Non-pigmented ciliary epithelial cell (primary cell): ENCODE data around the gene PQBP1.

Experiments
- DNase-seq: peaks from one replicate; pipeline ENCODE4 v3.0.0-alpha.2; 2010; ENCODE audit warnings: low read depth

PQBP1 gene

DNA sequence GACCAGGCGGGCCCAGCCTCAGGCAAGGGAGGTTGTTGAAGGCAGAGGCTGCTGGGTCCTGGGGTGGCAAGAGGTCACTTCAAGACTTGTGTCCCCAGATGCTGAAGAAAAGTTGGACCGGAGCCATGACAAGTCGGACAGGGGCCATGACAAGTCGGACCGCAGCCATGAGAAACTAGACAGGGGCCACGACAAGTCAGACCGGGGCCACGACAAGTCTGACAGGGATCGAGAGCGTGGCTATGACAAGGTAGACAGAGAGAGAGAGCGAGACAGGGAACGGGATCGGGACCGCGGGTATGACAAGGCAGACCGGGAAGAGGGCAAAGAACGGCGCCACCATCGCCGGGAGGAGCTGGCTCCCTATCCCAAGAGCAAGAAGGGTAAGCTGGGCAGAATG lies 4.4 kb downstream of the PQBP1 start:
- no peak for DNase-seq

- DNase-seq: no peak
These were observed 5.0 kb downstream of the PQBP1 start for GRCh38 chrX:48902776-48903175.

DNA sequence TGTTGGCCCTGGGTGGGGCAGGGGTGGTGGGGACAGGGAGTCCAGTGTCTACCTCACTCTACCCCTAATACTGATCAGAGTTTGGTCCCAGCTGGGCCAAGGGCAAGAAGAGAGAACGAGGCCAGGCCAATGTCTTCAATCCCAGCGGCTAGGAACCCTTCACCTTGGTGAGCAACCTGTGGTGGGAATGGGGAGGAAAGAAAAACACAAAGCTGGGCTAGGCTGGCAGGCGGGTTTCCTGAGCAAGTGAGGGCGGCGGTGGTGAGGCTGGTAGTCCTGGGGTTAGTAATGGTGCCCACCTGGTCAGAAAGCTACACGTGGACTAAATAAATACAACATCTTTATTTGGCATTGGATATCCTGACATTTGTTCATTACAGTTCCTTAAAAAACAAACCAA lies 5.6 kb downstream of the PQBP1 start:
- DNase-seq: no peak

- DNase-seq: no peak
These were observed 6.5 kb downstream of the PQBP1 start for GRCh38 chrX:48904180-48904579.

- no peak for DNase-seq
These were observed 6.9 kb downstream of the PQBP1 start for GRCh38 chrX:48904626-48905025.

GRCh38 chrX:48905090-48905790 lies 7.5 kb downstream of the PQBP1 start:
- no peak for DNase-seq

- DNase-seq: no peak
These were observed 10.9 kb downstream of the PQBP1 start for GRCh38 chrX:48908600-48908999.

DNA sequence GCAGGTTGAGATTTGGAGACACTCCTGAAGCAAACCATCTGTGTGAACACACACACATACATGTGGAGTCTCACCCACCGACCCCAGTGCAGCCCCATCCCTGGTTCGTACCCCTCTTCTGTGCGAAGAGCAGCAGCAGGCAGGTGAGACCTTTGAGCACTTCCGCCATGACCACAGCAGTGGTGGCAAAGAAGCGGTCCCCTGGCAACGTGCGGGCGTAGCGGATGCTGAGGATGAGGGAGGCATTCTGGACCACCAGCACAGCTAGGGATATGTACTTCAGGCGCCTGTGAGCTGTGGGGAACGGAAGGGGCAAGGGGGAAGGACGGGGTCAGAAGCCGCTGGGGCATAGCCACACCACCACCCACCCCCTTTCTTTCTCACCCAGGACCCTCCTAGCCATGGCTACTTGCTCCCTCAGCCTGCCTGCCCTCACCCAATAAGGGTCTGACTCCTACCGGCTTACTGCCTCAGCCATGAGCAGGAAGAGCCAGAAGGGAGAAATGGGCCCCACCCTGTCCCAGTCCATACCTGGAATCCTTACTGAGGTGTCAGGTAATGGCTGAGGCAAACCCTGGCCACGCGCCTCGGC lies 12.1 kb downstream of the PQBP1 start:
- no peak for DNase-seq

DNA sequence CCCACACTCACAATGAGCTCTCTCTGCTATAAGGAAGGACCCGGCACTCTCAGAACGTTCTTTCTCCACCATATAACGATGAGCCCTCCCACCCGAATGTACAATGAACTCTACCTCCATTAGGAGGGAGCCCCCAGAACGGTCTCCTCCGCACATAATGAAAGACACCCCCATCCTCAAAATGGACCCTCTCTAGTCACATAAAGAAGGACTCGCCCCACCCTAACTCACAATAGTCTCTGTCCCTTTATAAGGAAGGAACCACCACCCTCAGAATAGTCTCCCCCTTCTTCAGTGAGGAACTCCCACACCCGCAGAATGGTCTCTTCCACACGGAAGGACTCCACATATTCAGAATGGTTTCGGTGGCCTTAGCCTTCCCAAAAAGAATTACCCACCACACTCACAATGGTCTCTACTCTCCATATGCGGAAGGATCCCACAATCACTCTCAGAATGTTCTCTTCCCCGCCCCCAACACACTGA lies 13.2 kb downstream of the PQBP1 start:
- DNase-seq: no peak

GRCh38 chrX:48911412-48912182 lies 13.9 kb downstream of the PQBP1 start, which contains the start of gene SLC35A2:
TSS of gene SLC35A2 (minus strand) at chrX:48911646. CDS start at chrX:48911636, 10 bp downstream.
- no peak for DNase-seq

DNA sequence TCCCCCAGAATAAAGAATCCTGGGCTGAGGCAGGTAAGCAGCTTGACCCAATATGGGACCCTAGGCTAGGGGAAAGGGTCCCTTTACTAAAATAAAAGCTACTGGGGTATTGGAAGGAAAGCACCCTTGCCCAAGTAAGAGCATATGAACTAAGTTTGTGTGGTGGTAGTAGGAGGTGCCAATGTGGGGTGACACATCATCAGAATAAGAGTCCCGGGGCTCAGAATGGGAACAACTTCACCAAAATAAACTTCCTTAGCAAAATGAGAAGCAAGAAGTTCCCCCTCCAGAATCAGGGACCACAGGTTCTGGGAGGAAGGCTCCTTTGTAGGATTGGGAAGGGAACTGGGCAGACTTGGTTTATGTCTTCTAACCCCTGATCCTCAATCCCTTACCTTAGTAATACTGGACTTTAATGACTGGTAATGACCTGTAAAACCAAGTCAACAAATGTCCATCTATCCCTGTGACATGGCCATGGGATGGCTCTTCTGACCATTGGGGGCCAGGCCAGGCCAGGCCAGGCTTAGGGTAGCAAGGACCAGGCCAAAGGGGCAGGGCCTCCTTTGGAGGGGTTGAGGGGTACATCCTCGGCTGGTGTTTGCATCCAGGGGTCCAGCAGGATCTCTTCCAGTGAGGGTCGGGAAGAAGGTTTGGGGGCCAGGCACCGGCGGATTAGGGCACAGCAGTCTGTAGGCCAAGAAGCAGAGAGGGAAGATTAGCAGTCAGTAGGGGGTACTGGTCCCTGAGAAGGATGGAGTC lies 16.1 kb downstream of the PQBP1 start:
- no peak for DNase-seq

DNA sequence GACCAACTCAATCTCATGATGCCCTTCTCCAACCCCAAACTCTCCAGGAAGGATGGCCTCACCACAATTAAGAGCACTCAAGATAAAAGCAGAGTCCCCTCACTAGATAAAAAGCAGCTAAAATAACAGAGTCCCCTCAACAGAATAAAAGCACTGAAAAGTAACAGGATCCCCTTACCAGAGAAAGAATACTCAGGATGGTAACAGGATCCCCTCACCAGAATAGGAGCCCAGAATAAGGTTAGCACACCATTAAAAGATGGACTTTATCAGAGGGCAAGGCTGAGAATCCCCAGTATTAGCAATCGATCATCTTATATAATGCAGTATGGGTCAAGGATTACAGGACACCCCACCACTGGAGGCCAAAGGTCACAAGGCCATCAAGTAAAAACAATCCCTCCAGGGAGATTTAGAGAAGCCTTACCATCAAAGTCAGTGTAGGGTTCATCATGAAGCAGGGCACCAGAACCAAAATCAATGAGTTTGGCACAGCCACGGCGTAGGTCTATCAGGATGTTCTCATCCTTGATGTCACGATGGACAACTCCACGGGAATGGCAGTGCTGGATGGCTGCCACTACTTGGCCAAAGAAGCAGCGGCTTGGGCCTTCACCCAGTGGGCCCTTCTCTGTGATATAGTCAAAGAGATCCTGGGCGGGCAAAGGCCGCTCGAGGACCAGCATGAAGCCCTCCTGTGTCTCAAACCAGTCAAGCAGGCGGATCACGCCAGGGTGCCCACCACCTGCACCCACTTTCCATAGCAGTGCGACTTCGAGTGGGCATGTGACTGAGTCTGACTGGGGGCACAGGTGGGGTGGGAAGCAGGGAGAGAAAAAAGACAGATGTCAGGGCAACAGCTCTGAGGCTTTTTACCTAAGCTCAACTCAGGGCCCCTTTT lies 17.1 kb downstream of the PQBP1 start:
- no peak for DNase-seq

DNA sequence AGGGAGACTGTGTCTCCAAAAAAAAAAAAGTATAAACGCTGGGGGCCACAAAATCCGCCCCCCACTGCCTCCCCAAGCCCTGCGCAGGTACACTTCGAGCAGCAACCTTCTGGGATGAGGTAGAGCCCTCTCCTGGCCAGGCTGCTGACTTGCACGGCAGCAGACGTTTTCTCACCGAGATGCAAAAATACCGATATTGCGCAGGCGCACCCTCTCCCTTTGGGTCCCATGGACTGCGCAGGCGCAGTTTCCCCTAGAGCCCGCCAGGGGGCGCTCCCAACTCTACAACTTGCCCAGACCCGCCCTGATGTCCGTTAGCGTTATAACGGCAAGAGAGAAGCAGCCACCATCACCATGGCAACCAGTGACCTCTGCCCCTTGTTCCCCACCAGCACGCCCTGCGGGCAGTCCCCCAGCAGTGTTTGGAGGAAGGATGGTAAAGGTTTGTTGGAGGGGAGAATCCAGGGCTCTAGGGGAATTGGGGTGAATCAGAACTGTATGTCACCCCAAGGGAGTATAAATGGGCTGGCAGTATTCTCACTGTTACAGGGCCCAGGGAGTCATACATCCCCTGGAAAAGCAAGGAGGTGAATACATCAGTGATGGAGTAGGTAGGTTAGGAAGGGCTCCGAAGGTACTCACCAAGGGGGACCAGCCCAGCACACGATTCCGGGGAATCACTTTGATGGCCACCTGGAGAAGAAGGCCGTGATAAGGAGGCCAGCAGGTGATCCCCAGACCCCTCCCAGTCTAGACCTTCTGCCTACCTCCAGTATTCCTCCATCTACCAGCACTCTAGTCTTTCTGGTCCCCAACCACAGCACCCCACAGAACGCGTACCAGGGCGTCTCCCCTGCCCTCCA lies 19.6 kb downstream of the PQBP1 start:
- no peak for DNase-seq

DNA sequence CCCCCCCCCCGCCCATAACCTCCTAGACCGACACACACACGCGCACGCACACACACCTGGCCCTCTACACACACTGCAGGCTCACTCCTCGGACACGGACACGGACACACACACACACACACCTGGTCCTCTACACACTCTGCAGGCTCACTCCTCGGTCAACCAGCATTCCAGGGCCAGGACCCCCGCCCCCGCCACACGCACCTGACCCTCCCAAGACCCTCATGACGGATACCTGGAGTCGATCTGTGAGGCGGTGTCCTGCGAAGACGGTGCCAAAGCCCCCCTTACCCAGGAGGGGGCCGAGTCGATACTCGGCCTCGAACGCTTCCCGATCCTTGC lies 20.5 kb downstream of the PQBP1 start:
- no peak for DNase-seq

DNA sequence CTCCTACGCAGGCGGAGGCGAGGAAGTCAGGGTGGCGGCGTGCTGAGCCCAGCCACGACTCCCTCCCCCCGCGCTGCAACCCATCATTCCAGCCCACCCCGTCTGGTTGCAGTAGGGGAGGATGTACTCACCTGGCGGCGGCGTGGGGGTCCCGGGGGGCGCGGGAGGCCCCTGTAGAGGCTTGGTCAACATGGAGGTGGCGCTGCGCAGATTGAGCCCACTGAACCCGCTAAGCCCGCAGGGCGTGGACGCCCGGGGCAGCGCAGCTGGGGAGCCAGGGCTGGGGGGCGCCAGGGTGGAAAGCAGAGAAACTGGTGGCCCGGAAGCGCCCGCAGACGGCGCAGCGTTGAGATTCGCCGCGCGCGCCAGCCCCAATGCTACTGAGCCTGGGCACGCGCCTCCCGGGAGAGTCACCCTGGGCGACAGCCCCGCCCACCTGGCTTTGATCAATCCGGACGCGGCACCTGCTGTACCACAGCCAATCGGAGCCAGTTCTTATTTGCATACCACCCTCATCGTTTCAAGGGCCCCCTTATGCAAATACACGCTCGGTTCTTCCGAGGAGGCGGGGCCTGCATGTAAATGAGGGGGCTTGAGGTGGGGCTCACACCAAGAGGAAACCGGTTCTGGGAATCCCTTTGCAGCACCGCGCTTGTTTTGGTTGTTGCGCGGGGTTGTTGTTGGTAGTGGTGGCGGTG lies 21.1 kb downstream of the PQBP1 start, which contains the start of gene PIM2:
TSS of gene PIM2 (minus strand) at position 382 of the 698 bp plus-strand sequence. CDS start at position 192, 190 bp downstream.
- no peak for DNase-seq

DNA sequence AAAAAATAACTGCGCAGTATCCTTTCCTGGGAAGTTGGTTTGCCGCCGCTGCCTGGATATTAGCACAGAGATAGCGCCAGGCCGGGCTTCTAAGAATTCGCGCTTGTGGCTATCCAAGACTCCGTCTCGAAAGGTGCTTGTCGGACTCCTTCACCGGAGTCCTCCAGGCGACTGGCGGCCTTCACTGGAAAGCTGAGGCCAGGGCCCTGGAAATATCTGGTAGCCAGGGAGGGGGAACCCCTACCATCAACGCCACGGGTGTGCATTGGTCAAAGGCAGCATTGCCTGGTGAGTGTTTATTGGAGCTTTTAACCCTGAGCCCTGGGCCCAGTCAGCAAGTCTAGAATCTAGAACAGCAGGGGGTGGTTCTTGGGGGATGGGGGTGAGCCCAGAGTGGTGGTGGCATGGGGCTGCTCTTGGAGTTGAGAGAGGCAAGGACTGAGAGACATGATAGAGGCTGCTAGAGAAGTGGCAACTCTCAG lies 21.7 kb downstream of the PQBP1 start:
- no peak for DNase-seq

- no peak for DNase-seq
These were observed 22.4 kb downstream of the PQBP1 start for GRCh38 chrX:48919947-48920717.

- DNase-seq: no peak
These were observed 23.0 kb downstream of the PQBP1 start for GRCh38 chrX:48920718-48921104.

- DNase-seq: no peak
These were observed 26.0 kb downstream of the PQBP1 start for GRCh38 chrX:48923771-48924170.
